ENCODE data around the gene ERO1B. TPM values are rescaled to one million over a fixed set of nuclear protein-coding genes. Genes with fewer than 3 reads are reported as not detected.

ERO1B gene
- total RNA-seq, 3 donors from 2014 or later (not counting 1 experiment from before 2014, with no cell fraction given), result 14.7 to 17.8 (median 16.5) TPM

DNA sequence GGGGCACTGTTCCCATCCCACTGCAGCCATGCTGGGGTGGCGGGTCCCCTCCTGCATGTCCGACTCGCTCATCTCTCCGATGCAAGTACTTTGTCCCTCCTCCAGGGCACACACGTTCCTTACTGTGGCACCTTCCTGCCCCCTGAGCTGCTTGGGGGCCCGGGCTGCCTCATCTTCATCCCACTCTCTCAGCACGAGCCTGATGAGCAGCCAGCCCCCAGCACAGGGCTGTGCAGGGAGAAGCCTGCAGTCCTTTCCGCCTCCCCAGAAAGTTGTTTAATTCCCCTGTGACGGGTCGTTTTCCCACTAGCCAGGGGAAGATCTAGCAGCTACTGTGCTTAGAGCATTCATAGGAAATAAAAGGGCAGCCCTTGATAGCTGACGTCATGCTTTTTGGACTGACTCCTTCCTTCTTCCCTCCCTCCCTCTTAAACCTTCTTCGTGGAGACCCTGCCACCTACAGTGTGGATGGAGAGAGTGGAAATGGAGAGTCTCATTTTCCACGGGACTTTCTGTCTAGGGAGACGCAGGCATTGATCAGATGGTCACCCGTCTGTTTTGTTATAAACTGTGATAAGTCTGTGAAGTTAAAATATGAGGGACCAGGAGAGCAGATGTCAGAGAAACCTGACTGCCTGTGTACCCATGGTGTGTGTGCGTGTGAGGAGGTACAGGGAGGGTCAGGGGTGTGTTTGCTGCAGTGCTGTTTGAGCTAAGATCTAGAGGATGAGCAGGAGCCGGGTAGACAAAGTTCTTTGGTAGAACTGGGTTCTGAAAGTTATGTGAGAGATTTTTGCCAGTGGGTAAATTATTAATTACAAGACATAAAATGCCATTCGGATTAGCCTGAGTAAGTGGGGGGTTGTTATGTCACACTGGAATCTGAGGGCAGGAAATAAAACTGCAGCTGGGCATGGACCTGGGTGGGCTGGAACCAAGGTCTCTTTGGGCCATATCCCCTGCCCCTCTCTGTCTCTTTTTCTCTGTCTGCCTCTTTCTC lies 105.1 kb downstream of the ERO1B start:
- TF ChIP-seq, protein P1, sequence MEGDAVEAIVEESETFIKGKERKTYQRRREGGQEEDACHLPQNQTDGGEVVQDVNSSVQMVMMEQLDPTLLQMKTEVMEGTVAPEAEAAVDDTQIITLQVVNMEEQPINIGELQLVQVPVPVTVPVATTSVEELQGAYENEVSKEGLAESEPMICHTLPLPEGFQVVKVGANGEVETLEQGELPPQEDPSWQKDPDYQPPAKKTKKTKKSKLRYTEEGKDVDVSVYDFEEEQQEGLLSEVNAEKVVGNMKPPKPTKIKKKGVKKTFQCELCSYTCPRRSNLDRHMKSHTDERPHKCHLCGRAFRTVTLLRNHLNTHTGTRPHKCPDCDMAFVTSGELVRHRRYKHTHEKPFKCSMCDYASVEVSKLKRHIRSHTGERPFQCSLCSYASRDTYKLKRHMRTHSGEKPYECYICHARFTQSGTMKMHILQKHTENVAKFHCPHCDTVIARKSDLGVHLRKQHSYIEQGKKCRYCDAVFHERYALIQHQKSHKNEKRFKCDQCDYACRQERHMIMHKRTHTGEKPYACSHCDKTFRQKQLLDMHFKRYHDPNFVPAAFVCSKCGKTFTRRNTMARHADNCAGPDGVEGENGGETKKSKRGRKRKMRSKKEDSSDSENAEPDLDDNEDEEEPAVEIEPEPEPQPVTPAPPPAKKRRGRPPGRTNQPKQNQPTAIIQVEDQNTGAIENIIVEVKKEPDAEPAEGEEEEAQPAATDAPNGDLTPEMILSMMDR (IDR thresholded peaks at IDR 0.05), result no peak
- WGBS (ENCODE audit: insufficient coverage), result 92% methylated on average over 17 of the region's 18 CpGs
- H3K4me3 Mint-ChIP-seq, result no peak overlapping the region
- H3K36me3 ChIP-seq (ENCODE audit: control insufficient read depth, insufficient read depth, low read length), result no peaks in the 10 kb centered on the region
- H3K4me1 ChIP-seq (ENCODE audit: control insufficient read depth, insufficient read depth, low read length), result no peaks in the 10 kb centered on the region
- no peaks in the 10 kb centered on the region for H3K9me3 ChIP-seq (ENCODE audit: control insufficient read depth, insufficient read depth, low read length)
- H3K4me1 Mint-ChIP-seq, result no peaks in the 10 kb centered on the region
- no peak overlapping the region for H3K4me3 ChIP-seq (ENCODE audit: low read length)
- H3K9me3 Mint-ChIP-seq, result no peaks in the 10 kb centered on the region
- H3K36me3 Mint-ChIP-seq, result no peaks in the 10 kb centered on the region
- H3K27ac ChIP-seq (ENCODE audit: low read length), result no peak overlapping the region
- no peak for ATAC-seq
- intact Hi-C loops (cut with micrococcal nuclease), result no loop called here
- H3K27me3 Mint-ChIP-seq (ENCODE audit: low read depth in 2 of 2), result no peaks in the 10 kb centered on the region
- DNase-seq, result no peak
- no peaks in the 10 kb centered on the region for H3K27me3 ChIP-seq (ENCODE audit: control insufficient read depth, insufficient read depth, low read length)
- no peak overlapping the region for H3K27ac Mint-ChIP-seq

- no peaks in the 10 kb centered on the region for H3K27me3 Mint-ChIP-seq (ENCODE audit: low read depth in 2 of 2)
- no peak for DNase-seq
- TF ChIP-seq, protein P1 (IDR thresholded peaks at IDR 0.05), result no peak
- no peaks in the 10 kb centered on the region for H3K9me3 Mint-ChIP-seq
- Histone ChIP-seq H3K36me3 (ENCODE audit: control insufficient read depth, insufficient read depth, low read length) (no peaks in the 10 kb centered on the region), H3K27ac (ENCODE audit: low read length) (no peak overlapping the region), H3K4me1 (ENCODE audit: control insufficient read depth, insufficient read depth, low read length) (no peaks in the 10 kb centered on the region), H3K27me3 (ENCODE audit: control insufficient read depth, insufficient read depth, low read length) (no peaks in the 10 kb centered on the region), H3K4me3 (ENCODE audit: low read length) (no peak overlapping the region), H3K9me3 (ENCODE audit: control insufficient read depth, insufficient read depth, low read length) (no peaks in the 10 kb centered on the region)
- H3K4me1 Mint-ChIP-seq, result no peaks in the 10 kb centered on the region
- no peak for ATAC-seq
- H3K4me3 Mint-ChIP-seq, result no peak overlapping the region
- no peaks in the 10 kb centered on the region for H3K36me3 Mint-ChIP-seq
- intact Hi-C loops (cut with micrococcal nuclease), result no loop called here
- 91% methylated on average over 12 of the region's 12 CpGs for WGBS (ENCODE audit: insufficient coverage)
- H3K27ac Mint-ChIP-seq, result no peak overlapping the region
Measured at GRCh38 chr1:236175642-236176336, 106.0 kb downstream of the ERO1B start.

- intact Hi-C loops (cut with micrococcal nuclease), result no loop called here
Measured at GRCh38 chr1:236173174-236173767, 108.5 kb downstream of the ERO1B start.

More at GRCh38 chr1:236173174-236173767, 108.5 kb downstream of the ERO1B start:
- Mint-ChIP-seq H3K9me3 (no peaks in the 10 kb centered on the region), H3K27me3 (ENCODE audit: low read depth in 2 of 2) (no peaks in the 10 kb centered on the region), H3K27ac (no peak overlapping the region), H3K4me1 (no peaks in the 10 kb centered on the region), H3K4me3 (no peak overlapping the region), H3K36me3 (no peaks in the 10 kb centered on the region)
- 98% methylated on average over 4 of the region's 5 CpGs for WGBS (ENCODE audit: insufficient coverage)
- no peak for DNase-seq
- Histone ChIP-seq H3K27me3 (ENCODE audit: control insufficient read depth, insufficient read depth, low read length) (no peaks in the 10 kb centered on the region), H3K36me3 (ENCODE audit: control insufficient read depth, insufficient read depth, low read length) (no peaks in the 10 kb centered on the region), H3K9me3 (ENCODE audit: control insufficient read depth, insufficient read depth, low read length) (no peaks in the 10 kb centered on the region), H3K27ac (ENCODE audit: low read length) (no peak overlapping the region), H3K4me3 (ENCODE audit: low read length) (no peak overlapping the region), H3K4me1 (ENCODE audit: control insufficient read depth, insufficient read depth, low read length) (no peaks in the 10 kb centered on the region)
- TF ChIP-seq, protein P1 (IDR thresholded peaks at IDR 0.05), result no peak
- no peak for ATAC-seq
